KOPT-K1 (cell line): ENCODE measurements around the gene KCP.
"Not testable (repeated sequence)": the region's sequence is repeated elsewhere in the genome, so short reads cannot be mapped to it uniquely, and the experiment has no call there.

ENCODE experiments used
- H3K27ac ChIP-seq: fragments of 200-600 bp; sonication (generic); 2 replicates; pipeline ENCODE4 v1.5.1; 2016; ENCODE audit warnings: antibody characterized with exemption, mild to moderate bottlenecking, low read depth, low read length; ENCODE audit not compliant: poor library complexity, severe bottlenecking
- H3K36me3 ChIP-seq: fragments of 200-600 bp; sonication (generic); 2 replicates; pipeline ENCODE4 v1.5.1; 2017; ENCODE audit warnings: antibody characterized with exemption, mild to moderate bottlenecking, low read length, moderate library complexity; ENCODE audit not compliant: insufficient read depth
- H3K9me3 ChIP-seq: fragments of 200-600 bp; sonication (generic); 2 replicates; pipeline ENCODE4 v1.5.1; 2017; ENCODE audit warnings: antibody characterized with exemption, low read length, mild to moderate bottlenecking; ENCODE audit not compliant: insufficient read depth, poor library complexity, severe bottlenecking

KCP gene

DNA sequence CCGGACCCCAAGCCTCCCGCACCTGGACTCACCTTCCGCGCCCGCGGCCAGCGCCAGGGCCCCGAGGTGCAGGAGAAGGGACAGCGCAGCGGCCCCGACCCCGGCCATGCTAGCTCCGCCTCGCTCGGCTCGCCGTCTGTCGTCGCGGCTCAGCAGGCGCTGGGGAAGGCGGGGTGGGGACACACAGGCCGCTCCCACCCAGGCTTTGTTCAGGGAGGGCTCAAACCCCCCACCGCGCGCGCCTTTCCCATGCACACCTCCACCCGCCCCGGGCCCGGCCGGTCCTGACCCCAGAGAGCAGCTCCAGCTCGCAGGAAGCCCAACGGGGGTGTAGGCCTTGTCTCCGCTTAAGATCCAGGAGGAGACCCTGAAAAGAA, at the start of gene KCP:
TSS of gene KCP (minus strand) at position 141 of the 377 bp plus-strand sequence. CDS start at position 108, 33 bp downstream.
- Histone ChIP-seq H3K27ac (no peak within 1 kb of the TSS), H3K9me3 (no peaks in the 10 kb centered on the region)

DNA sequence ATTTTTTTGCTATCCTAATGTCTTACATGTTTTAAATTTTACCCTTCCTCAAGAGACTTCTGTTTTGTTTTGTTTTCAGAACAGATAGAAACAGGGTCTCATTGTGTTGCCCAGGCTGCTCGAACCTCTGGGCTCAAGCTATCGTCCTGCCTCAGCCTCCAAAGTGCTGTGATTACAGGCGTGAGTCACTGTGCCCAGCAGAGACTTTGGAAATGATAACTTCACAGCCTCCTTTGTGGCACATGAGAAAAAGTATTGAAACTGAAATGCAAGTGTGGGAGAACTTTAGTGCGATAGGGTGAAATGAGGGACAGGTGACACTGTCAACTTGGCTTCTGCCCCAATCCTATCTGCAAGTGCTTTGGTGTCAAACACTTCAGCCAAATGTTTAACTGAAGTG, 48.8 kb upstream of the KCP start:
- Histone ChIP-seq H3K27ac (no peak overlapping the region), H3K36me3 (peaks cover 94% of the 10 kb centered on the region), H3K9me3 (no peaks in the 10 kb centered on the region)

More for the DNA sequence above, at the start of gene KCP:
- no peaks in the 10 kb centered on the region for H3K36me3 ChIP-seq

DNA sequence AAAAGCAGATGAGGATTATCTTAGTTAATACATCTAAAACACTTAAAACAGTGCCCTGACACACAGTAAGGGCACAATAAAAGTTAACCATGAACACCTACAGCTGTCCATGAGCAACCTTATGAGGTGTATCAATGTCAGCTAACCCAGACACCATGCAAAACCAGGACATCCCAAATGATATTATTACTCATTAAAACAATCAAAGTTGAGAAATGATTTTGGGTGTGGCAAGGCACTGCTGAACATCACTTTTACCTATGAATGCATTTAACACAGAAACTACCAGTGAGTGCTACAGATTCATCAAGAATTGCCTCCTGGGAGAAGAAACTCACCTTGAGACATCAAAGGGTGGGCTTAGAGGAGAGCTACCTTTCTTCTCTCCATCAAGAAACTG, 45.5 kb upstream of the KCP start:
- peaks cover 94% of the 10 kb centered on the region for H3K36me3 ChIP-seq
- H3K9me3 ChIP-seq: no peaks in the 10 kb centered on the region
- H3K27ac ChIP-seq: no peak overlapping the region

DNA sequence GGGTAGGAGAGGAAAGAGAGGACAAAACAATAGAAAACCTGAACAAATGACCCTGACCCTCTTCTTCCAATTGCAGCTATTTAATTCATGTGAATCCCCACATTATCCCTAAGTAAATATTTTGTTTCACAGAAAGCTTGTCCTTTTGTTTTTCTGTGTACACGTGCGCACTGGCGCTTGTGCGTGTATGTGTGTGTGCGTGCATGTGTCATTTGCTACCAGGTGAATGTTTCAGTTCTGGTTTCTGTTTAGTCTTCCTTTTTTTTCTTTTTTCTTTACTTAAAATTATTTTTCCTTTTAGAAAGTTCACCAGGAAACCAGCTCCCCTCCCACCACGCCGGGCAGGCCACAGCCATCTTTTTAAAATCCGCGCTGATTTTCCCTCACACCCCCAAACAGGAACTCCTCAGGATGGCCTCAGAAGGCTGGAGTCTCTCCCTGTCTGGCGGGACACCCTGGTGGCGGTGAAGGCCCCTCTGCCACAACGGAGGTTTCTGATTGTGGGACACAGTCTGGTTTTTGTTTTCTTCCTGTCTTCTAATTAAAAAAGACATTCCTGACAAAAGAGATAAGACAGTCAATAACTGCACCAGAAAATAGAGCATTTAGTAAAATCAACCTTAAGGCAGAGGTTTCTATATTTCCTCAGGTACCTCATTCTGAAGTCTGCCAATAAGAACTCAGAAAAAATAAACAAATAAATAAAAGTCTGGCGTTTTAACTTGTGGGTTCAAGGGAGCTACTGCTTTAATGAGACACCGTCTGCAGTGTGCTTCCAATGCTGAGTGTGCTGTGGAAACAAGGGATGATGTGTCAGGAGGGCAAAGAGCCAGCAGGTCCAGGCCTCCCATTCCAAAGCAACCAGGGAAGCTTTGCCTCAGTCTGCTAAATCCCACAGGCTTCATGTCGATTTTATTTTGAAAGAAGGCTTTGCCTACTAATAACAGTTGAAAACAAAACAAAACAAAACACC, 44.6 kb upstream of the KCP start:
- H3K36me3 ChIP-seq: peaks cover 92% of the 10 kb centered on the region
- H3K27ac ChIP-seq: no peak overlapping the region
- H3K9me3 ChIP-seq: no peaks in the 10 kb centered on the region

DNA sequence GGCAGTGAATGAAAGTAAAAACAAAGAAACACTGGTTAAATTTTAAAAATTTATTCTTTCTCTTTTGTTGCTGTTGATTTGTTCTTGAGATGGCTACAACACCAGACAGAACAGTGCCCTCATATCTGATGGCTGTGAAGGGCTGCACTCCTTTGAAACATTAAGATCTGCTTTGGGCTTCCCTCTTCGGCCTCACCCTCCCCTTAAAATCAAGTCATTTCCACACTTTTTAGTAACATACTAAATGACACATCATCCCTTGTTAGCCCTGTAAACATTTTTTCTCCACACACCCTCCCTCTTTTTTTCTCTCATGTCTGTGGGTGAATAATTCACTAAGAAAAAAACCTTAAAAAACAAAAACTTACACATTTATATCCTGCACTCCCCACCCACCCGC, 43.6 kb upstream of the KCP start:
- H3K36me3 ChIP-seq: peaks cover 82% of the 10 kb centered on the region

DNA sequence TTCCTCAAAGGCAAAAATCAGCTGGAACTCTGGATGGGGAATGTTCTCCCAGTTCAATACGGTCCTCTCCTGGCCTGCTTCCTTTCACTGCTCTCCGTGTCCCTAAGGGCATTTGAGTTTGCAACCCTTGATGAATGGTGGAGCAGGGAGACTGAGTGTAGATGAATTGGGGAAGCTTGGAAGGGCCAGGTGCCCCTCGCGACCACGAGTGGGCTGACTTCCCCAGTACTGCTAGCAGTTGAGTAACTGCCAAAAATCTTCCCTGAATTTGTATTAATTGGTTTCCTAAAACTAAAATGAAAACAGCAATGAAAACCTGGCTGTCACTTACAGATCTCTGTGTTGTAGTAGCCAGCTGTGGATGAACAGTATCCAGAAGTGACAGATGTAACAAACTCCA, 40.8 kb upstream of the KCP start:
- Histone ChIP-seq H3K36me3 (peaks cover 54% of the 10 kb centered on the region), H3K27ac (no peak overlapping the region), H3K9me3 (no peaks in the 10 kb centered on the region)

More for the DNA sequence above, 43.6 kb upstream of the KCP start:
- no peak overlapping the region for H3K27ac ChIP-seq
- no peaks in the 10 kb centered on the region for H3K9me3 ChIP-seq

DNA sequence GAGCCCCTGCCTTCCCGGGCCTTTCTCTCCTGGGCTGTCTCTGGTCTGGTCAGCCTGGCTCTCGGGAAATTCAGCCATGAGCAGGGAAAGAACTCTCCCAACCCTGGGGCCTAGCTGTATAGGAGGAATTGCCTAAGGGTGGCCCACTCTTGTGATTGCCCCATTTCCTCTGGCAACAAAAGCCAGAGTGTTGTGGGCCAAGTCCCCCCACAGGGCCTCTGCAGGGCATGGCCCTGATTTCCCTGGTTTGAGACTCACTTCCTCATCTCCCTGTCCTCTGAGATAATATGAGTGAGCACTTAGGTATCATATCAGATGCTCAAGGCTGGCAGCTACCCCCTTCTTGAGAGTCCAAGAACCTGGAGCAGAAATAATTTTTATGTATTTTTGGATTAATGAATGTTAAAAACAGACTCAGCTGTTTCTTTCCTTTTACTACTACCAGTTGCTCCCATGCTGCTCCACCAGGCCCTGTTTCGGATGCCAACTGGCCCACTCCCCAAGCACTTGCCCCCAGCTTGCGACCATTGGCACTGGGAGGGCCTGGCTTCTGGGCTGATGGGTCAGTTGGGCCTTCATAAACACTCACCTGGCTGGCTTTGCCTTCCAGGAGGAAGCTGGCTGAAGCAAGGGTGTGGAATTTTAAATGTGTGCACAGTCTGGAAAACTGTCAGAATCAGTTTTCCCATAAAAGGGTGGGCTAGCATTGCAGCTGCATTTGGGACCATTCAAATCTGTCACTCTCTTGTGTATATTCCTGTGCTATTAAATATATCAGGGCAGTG, 38.7 kb upstream of the KCP start:
- Histone ChIP-seq H3K27ac (no peak overlapping the region), H3K36me3 (peaks cover 32% of the 10 kb centered on the region), H3K9me3 (no peaks in the 10 kb centered on the region)

DNA sequence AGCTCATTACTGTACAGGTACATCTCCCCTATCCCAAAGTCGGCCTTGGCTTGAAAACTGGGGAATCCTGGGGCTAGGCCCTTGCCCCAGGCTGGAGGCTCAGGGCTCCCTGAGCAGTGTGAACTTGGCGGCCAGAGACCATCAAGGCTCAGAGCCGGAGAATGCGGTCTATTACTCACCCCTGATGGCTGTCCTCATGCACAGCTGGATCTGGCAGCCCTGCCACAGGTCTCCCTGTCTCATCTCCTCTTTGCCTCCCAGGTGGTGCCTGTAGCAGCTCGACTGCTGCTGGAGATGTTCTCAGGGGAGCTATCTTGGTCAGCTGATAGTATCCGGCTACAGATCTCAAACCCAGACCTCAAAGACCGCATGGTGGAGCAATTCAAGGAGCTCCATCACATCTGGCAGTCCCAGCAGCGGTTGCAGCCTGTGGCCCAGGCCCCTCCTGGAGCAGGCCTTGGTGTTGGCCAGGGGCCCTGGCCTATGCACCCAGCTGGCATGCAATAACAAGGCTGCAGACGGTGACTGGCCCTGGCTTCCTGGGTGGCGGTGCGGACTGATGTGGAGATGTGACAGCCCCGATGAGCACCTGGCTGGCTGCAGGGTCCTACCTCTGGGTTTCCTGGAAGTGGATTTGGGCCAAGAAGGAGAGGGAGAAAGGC, 37.9 kb upstream of the KCP start:
- H3K27ac ChIP-seq: no peak overlapping the region
- peaks cover 25% of the 10 kb centered on the region for H3K36me3 ChIP-seq
- H3K9me3 ChIP-seq: no peaks in the 10 kb centered on the region

DNA sequence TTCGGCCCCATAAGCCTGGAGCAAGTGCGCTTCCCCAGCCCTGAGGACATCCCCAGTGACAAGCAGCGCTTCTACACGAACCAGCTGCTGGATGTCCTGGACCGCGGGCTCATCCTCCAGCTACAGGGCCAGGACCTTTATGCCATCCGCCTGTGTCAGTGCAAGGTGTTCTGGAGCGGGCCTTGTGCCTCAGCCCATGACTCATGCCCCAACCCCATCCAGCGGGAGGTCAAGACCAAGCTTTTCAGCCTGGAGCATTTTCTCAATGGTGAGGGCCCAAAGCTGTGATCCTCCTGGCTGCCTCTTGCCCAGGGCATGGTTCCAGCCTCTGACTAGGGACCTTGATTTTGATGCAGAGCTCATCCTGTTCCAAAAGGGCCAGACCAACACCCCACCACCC, 37.3 kb upstream of the KCP start:
- no peak overlapping the region for H3K27ac ChIP-seq
- H3K36me3 ChIP-seq: peaks cover 19% of the 10 kb centered on the region
- H3K9me3 ChIP-seq: no peaks in the 10 kb centered on the region

DNA sequence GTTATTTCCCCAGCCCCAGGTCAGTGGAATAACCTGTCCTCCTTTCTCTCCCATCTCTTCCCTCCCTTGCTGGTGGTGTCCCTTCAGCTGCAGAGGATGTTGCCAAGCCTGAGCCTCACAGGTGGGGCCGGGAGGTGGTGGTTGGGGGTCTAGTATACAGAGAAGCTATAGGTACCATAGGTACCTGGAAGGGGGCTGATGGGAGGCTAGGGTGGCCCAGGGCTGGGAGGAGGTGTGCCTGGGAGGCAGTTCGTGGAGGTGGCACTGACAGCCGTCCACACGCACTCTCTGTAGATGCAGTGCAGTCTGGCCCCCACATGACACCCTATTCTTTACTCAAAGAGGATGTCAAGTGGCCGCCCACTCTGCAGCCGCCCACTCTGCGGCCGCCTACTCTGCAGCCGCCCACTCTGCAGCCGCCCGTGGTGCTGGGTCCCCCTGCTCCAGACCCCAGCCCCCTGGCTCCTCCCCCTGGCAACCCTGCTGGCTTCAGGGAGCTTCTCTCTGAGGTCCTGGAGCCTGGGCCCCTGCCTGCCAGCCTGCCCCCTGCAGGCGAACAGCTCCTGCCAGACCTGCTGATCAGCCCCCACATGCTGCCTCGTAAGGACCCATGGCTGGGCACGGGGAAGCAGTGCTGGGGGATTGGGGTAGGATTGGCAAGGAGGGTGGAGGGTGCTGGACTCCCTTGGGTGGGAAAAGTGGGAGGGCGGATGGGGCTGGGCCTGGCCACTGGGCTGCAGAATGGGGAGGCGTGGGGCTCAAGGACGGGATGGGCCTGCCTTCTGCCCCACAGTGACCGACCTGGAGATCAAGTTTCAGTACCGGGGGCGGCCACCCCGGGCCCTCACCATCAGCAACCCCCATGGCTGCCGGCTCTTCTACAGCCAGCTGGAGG, 36.7 kb upstream of the KCP start:
- Histone ChIP-seq H3K36me3 (peaks cover 12% of the 10 kb centered on the region), H3K9me3 (no peaks in the 10 kb centered on the region), H3K27ac (no peak overlapping the region)

DNA sequence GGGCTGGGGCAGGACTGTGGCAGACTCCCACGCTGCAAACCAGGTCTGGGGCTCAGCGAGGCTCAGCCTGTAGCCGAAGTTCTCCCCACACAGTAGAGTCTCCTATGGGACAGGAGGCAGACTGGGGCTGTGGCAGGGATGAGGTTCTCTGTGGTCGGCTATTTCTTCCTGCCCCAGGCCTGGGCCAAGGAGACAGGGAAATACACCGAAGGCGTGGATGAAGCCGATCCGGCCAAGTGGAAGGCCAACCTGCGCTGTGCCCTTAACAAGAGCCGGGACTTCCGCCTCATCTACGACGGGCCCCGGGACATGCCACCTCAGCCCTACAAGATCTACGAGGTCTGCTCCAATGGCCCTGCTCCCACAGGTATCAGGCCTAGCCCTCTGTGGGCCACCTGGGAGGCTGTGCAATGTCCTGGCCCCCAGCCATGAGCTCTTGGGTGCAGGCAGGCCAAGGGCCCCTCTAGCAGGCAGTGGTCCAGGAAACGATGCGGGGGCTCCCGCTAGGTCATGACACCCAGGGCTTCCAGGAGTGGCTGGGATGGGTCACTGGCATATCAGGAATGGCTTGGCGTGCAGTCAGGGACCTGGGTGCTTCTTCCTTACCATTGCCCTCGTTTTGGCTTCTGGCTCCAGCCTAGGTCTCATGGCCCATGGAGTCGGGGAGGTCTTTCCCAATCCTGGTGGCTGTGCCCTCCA, 35.3 kb upstream of the KCP start:
- no peak overlapping the region for H3K27ac ChIP-seq
- H3K36me3 ChIP-seq: no peaks in the 10 kb centered on the region
- no peaks in the 10 kb centered on the region for H3K9me3 ChIP-seq

DNA sequence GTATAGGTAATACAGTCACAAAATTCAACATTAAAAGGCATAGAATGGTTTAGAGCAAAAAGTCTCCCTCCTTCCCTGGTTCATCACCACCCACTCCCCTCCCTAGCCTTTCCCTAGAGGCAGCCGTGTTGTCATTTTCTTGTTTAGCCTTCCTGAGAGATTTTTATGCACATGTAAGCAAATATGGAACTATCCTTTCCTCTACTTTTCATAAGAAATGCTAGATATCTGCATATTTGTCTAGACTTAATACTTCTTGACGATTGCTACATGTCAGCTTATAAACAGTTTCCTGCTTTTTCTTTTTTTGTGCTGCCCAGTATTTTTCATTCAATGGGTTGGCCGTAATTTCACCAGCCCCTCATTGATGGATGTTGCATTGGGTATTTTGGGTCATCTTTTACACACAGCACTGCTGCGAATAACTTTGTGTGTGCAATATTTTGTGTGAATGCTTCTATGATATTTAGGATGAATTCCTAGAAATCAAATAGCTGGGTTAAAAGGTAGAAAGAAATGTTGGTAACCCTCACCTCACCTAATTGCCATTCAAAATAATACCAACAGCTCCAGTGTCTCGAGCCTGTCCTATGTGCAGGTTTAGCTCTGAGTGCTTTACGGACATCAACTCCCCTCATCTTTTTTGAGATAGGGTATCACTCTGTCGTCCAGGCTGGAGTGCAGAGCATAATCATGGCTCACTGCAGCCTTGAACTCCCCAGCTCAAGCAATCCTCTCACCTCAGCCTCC, 34.2 kb upstream of the KCP start:
- H3K27ac ChIP-seq: no peak overlapping the region
- no peaks in the 10 kb centered on the region for H3K36me3 ChIP-seq
- no peaks in the 10 kb centered on the region for H3K9me3 ChIP-seq

DNA sequence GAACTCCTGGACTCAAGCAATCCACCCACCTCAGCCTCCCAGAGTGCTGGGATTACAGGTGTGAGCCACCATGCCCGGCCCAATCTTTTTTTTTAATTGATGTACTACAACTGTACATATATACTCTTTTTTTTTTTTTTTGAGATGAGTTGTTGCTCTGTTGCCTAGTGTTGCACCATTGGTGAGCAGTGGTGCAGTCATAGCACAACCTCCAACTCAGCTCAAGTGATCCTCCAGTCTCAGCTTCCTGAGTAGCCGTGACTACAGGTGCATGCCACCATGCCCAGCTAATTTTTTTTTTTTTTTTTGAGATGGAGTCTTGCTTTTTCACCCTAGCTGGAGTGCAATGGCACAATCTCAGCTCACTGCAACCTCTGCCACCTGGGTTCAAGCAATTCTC, 32.7 kb upstream of the KCP start:
- H3K36me3 ChIP-seq, H3K9me3 ChIP-seq, H3K27ac ChIP-seq: not testable (repeated sequence)
